ENCODE results near the gene EDAR.

The EDAR gene

DNA sequence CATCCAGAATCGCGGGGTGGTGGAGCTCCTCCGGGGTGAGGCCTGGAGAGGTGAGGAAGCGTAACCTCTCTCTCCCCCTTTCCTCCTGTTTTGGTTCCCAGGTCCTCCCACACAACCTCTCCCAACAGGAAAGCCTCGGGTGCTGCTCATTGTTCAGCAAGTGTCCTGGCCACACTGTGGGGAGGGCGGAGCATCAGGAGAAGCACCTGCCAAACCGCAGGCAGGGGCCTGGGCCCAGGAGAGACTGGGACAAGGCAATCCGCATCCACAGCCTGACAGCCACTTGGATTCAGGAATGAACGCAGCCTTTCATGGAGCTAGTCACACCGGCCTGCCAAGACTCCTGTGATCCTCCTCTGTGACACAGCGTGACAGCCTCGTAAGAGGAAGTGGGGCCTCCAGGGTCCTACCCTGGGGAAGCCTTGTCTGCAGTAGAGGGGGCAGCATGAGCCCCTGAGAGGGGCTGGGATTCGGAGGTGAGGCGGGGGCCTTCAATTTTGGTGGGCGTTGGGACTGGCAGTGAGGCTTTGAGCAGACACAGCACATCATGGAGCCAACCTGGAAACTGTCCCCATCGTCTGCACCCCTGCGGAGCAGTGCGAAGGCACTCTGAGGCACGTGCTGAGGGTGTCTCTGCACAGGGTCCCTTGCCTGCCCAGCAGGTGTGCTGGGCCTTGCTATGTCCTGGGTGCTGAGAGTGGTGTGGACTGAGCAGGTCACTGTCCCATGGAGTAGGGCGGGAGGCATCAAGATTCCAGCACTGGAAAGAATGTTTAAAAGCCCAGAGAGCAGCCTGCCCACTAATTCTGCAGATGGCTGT is 62.2 kb downstream of the EDAR start:
- no peak for DNase-seq

DNA sequence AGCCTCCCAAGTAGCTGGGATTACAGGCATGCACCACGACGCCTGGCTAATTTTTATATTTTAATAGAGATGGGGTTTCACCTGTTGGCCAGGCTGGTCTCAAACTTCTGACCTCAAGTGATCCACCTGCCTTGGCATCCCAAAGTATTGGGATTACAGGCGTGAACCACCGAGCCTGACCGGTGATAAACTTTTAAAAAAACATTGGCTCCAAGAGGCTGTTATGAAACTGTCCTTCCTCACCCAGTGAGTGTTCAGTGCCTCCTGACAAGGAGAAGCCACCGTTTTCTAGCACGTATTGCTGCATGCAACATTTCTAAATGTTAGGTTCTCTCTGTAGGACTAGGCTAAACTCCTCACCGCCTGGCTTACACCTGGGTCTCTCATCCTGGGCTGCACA is 63.3 kb downstream of the EDAR start:
- no peak for DNase-seq

DNA sequence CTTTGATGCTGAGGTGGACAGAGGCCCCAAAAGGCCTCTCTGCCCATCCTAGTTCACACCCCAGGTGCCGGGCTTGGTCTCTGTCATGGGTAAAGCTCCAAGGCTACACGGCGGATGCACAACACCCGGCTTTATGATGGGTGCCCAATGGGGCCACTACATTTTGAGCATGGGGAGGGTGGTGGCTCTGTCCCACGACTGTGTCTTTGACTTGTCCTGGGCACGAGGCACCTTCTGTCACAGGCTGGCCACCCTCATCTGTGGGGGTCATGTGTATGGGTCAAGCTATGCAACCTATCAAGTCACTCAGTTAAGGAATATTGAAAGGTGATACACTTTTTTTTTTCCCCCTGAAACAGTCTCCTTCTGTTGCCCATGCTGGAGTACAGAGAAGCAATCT is 63.7 kb downstream of the EDAR start:
- no peak for DNase-seq

DNA sequence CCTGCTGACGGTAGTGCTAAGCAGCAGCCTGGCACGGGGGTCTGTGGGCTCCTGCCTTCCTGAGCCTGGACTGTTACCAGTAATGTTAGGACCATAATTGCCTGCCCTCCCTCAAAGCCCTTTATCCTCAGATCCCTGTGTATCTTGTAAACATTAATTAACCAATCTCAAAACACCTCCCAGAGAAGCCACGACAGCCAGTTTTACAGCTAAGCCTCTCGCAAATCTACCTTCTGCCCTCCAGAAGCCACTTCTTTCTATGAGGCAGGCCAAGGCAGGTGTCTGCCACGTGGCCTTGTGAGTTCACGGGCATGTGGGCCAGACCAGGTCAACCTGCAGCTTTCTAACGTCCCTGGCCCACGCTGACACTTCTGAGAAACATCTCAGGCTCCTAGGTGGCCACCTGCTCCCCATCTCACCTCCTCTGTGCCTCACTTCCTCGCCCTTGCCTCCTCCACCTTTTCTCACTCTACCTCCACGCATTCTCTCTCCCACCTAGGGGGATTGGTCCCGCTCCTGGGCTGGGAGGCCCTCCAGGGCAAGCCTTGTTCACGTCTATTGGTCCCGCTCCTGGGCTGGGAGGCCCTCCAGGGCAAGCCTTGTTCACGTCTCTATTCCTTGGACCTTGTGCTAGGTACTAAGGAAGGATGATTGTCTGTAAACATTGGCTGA is 64.3 kb downstream of the EDAR start:
- DNase-seq: no peak

DNA sequence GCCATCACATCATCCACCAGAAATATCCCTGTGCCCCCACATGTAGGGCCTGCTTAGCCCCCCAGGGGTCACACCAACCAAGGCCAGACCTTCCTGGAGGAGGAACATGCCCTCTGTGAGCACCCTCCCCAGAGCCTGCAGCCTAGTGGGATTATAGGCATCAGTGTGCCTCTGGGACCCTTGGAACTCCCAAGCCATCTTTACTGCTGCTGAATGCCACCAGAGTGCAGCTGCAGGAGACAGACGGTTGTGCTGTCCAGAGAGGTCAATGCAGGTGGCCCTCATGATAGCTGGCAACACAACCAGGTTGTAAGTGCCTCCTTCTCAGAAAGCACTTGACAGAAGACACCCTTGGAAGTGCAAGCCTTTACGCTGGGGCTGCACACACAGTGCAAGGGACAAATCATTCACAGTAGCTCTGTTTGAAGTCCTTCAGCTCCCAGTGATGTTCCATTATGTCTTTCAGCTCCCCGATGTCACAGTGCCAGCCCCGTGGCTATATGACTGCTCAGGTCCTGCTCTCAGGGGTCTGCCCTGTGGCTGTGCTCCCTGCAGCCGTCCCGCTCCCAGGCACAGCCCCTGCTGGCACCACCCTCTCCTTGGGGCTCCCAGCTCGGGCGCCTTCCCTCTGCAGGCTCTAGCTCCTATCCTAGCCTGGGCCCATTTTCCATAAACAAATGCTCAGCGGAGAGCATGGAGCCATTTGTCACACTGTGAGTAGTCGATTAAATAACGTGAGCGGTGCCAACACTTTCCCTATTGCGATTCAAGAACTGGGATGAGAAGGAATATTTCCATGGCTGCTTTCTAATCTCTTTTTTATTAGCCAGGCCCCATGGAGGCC is 65.1 kb downstream of the EDAR start:
- DNase-seq: no peak

DNA sequence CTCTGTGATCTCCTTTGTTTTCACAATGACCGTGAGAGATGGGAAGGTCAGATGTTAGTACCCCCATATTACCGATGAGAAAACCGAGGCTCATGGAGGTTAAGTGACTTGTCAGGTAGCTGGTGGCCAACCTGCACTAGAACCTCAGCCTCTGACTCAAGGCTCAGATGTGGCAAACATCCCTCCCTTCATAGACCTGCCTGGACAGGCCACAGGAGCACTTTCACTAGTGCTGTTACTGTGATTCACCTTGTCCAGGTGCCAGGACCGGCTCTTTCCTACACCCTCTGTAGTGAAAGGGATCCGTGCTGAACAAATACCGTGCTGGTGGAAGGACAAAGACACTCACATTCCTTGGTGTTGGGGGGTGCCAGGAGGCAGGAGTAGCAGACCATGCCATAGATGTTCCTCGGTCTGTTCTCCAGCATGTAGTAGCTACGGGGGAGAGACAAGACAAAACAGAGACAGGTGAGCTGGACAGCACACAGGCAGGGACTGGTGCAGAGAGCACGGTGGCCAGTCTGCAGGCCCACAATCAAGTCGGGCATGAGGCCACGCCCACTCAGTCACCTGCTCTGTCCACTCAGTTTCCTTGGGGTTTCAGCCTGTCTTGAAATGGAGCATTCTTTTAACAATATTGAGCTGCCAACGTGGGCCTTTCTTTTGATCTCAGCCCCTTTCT is 65.9 kb downstream of the EDAR start:
- no peak for DNase-seq

DNA sequence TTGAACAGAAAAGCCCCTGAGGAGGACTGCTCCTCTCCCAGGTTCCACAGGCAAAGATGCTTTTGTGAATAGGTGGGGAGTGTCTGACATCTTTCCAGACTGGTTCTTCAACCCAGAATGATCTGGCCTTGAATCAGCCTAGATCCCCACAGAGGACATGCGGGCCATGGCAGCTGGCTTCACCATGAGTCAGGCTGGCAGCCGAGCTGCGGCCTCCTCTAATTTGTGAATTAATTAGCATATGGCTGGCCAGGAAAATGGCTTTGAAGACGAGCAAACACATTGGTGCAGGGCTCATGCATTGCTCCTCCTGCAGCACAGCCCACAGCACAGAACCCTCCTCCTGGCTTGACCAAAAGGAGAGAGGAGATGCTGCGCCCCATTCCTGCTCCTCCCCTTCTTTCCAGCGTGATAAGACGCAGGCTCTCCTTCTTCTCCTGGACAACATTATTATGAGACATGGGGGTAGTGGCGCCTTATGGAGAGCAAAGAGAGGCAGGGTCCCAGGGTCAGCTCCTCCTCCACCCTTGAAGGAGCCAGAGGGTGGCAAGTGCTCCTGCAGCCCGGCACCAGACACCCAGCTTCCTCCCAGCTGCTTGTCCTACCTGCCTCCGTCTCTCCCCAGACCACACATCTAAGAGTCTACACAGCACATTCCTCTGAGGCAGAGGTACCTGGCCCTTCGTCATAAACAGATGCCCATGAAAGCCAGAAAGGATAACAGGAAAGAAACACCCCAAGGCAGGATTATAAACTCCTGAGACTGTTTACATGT is 66.7 kb downstream of the EDAR start:
- peak in 6 of 58 donors; percentile 7 to 48 (median 18) for DNase-seq

DNA sequence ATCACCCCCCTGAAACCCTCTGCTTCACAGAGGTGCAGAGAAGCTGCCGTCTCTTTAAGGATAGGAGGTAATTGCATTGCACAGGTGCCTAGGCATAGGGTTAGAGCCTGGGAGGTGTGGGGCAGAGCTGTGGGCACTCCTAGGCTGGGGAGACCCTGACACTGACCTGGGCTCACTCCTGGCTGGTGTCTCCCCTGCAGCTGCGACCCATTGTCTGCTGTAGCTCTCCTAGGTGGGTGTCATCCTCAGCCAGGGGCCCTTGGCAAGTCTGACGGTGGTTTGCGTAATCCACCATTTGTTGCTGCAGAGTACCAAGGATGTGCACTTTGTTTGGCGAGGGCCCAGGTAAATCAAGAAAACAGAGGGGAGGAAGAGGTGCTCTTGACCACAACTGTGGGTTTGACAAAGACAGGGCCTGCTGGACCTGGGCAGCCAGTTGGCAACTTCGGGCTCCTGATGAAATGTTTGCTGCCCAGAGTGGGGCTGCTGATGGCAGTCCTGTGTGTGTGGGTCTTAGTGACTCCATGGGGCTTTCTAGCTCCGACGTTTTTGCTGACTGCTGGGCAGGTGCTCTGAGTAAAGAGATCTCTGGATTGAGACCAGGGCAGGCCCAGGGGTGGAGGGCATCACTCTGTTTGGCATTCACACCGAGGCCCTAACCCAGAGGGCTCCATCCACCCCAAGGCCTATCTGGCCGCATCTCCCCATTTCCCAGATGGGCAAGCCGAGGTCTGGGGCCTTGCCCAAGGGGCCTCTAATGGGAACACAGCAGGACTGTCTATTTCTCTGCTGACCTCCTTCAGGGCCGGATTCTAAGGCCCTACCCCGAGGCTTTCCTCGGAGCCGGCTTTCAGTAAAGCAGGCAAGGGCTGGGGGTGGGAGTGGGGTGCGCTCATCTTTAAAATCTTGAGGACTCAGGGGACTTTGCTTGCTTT is 67.7 kb downstream of the EDAR start:
- no peak for DNase-seq

DNA sequence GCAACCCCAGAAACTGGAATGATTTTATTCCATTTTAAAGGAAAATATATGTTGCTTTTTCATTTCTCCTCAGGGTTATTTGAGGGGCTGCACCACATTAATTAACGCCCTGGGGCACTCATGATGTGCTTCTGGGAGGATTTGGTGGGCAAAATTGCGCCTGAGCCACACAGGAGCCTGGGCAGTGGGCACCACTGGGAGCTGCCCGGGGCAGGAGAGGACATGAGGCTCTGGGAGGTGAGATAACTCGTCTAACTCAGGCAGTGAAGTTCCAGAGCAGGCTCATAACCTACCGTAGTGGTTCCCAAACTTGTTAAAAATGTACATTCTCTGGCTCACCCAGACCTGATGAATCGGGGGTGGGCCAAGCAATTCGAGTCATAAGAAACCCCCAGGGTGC is 68.3 kb downstream of the EDAR start:
- DNase-seq: no peak

DNA sequence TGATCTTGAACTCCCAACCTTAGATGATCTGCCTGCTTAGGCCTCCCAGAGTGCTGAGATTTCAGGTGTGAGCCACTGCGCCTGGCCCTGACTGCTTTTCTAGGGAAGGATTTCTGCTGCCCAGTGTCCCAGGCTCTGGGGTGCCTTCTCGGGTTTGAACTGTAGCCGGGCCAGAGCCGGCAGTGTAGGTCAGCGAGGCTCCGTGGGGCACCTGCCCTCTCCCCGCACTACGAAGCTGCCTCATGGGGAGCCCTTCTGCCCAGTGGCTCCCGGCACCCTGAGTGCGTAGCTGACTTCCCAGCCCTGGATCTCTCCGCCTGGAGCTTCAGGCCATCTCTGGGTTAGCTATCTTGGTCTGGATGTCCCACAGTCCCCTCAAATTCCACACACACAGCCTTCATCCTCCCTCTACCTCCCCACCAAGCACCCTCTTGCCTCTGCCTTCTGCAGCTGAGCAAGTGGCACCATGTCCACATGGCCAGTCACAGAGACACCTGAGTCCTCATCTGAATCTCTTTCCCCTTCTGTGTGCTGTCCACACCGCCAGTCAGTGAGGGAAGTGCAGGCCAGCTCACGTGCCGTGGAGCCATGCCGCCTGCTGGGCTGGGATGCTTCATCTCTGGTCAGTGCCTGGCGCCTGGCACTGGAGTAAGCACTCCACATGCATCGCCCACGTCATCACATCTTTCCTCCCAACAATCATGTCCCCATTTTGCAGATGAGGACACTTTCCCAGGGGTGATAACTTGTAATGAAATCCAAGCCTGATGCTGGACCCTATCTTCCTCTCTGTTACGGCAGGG is 69.2 kb downstream of the EDAR start:
- no peak for DNase-seq

DNA sequence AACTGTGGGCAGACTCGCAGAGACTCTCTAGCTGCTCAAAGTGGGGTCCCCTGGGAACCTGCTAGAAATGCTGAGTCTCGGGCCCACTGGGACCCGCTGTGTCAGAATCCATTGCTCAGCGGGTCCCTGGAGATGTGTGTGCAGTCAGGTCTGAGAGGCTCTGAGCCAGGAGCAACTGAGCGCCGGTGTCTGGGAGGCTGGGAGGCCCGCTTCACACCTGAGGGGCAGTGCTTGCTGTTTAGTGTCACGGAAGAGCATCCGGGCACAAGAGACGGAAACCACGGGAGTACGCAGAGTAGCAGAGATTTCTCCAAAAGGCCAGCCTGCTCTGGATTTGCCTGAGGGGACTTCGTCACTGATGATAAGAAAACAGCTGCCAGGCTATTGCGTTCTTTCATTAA is 70.1 kb downstream of the EDAR start:
- DNase-seq: no peak

DNA sequence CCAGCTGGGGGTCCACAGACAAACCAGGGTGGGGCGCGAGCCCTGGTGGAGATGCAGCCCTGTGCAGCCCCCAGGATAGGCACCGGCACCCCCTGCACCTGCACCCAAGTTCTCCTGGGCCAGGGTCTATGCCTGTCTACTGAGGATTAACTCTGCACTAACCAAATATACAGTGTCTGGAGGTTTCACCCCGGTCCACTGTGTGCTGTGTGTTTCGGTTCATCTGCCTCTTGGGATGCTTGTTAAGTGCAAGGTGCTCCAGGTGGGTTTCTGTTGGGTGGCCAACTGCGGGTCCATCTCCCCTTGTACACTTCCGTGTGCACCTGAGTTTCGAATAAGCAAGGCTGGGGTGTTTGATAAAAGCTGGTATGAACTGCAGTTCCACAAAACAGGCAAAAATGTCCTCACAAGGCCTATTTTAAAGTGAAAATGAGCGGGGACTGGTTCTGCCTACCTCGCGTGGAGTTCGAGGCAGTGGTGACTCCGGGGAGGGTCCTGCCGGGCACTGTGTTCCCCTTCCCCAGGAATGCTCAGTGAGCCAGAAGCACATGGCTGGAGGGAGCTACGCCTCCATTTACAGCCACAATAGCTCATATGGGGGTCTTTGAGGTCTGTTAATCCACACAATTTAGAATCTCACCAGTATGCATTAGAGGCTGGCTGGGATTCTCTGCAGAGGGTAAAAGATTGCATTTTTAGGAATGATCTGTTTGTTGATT is 70.7 kb downstream of the EDAR start:
- no peak for DNase-seq

DNA sequence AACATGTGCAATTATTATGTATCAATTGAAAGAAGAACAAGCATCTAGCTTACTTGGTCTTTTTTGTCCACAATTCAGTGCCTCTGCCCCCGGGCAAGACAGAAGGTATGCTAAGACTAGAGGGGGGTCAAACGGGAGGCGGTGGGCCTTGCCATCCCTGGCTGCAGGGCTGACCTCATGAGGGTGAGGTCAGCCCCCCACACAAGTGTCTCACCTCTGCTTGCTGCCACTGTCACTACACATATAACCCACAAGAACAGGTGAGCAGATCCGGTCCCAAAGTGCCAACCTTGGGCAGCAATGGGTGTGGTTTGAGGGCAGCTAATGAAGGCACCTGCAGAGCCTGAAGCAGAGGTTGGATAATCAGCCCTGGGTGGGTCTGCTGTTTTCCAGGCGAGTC is 71.5 kb downstream of the EDAR start:
- no peak for DNase-seq

DNA sequence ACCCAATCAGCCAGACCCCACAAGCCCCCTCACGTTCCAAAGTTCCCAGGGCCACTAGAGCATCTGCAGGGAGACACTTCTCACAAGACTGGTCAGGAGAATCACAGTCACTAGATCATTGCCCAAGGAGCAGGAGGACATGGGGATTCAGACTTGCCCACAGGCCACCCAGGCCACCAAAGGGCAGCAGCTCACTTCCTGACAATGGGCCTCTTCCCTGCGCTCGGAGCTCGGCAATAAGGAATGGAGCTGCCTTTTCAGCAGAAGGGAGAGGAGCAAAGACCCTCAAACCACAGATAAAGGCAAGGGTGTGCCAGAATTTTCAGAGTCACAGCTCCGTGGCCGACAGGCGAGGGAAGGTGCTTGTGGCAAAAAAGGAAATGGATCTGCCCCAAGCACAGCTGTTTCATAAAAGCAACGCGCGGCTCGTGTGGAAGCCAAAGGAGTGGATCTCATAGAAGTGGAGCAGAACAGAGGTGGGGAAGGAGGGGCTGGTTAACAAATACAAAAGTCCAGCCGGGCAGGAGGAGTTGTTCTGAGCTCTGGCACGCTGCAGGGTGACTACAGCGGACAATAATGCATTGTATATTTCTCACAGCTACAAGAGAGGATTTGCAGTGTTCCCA is 72.1 kb downstream of the EDAR start:
- peak in 12 of 58 donors; percentile 10 to 57 (median 30) for DNase-seq

DNA sequence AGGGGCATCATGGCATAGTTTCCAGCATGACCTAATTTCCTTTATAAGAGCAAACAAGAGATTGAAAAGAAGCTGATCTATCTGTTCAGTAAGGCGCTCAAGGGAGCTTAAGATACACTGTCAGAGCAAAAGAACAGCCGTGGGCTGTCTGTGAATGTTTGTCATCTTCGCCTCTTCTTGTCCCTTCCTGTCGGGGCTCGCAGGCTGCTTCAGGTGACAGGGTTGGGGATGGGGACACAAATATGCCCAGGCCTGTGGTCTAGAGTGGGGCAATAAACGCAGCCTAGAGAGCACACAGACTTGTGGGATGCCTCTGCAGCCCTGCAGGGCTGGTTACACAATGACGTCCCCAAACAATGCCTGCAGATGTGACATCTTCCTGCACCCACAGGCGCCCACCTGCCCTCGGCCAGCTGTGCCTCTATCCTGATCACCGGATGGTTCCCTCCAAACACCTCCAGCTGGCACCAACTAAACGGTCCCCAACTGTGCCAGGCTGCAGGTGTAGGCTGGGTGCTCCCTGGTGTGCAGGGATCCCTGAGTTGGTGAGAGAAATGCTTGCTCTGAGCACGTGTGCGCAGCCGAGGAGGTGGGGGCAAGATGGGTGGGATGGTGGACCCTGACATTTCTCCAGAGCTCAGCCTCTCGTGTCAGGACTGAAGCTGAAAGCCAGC is 72.8 kb downstream of the EDAR start:
- no peak for DNase-seq

DNA sequence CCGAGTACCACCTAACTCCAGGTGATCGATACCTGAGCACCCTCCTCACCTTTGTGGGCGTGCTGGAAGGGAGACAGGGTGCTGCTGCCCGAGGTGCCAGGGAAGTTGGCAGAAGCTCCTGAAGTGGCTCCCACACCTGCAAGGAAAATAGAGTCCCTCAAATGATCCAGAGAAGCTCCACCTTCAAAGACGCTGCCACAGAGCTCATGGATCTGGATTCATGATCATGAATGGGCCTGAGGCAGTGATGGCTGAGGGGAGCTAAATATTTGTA is 76.5 kb downstream of the EDAR start:
- no peak for DNase-seq
